ENCODE data around the gene PSTPIP1. TPM values are rescaled to one million over a fixed set of nuclear protein-coding genes. Genes with fewer than 3 reads are reported as not detected.

The PSTPIP1 gene
- total and polyA plus RNA-seq, 2 of the 4 experiments (the other 2 are of a cell fraction), result 0.36 to 1.1 TPM

DNA sequence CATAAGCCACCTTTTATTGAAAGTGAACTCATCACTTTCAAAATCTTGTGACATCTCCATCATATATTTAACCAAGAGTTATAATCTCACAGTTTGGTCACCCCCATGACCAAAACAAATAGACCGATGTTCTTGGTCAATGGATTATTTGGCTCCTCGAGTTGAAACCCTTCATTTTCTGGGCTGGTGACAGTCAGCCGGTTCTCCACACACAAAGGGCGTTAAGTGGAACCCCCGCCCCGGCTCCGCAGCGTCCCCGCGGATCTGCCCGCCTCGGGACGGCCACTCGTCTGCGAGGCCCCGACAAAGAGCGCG is 75.2 kb downstream of the PSTPIP1 start:
- H3K9me1 ChIP-seq (ENCODE audit: insufficient read depth, low read length), result peaks cover 6% of the 10 kb centered on the region
- POLR2A ChIA-PET (ENCODE audit: unreplicated experiment), result no interaction called here
- in situ Hi-C loops (cut with MboI; ENCODE audit: low sequenced_read_pairs) (no loop called here), dilution Hi-C loops (cut with HindIII; ENCODE audit: low sequenced_read_pairs, unreplicated experiment) (no loop called here), intact Hi-C loops (cut with micrococcal nuclease) (no loop called here)
- H3K79me1 ChIP-seq (ENCODE audit: low read depth in 1 of 2, low read length in 2 of 2), result peaks cover 15 to 44% of the 10 kb centered on the region in 2 experiments
- H4K8ac ChIP-seq (ENCODE audit: low read depth in 2 of 2, low read length in 2 of 2), result peak overlapping the region in 1 of 2 experiments; percentile 78; a peak in 3 of 4 replicates
- peak overlapping the region; percentile 81 for H2AK9ac ChIP-seq (replicated peaks; ENCODE audit: low read depth, low read length, poor library complexity)
- no TSS peak for BruUV-seq (replicated peaks)
- peak overlapping the region; percentile 84 for H3K27ac ChIP-seq (ENCODE audit: insufficient read depth, low read length)
- H3K9ac ChIP-seq (ENCODE audit: low read depth, low read length), result peak overlapping the region; percentile 95
- peak overlapping the region; percentile 30 for H3K18ac ChIP-seq (ENCODE audit: low read depth, low read length)
- H2AFZ ChIP-seq (replicated peaks; ENCODE audit: low read length, poor library complexity), result peak overlapping the region; percentile 90
- TF ChIP-seq RFX5 (IDR thresholded peaks at IDR 0.05; ENCODE audit: low read depth, low read length) (no peak), ELK1 (IDR thresholded peaks at IDR 0.05; ENCODE audit: borderline replicate concordance, low read depth, low read length) (no peak), MAZ (IDR thresholded peaks at IDR 0.05; ENCODE audit: borderline replicate concordance, low read depth, low read length) (no peak), CTCF (conservative IDR thresholded peaks at IDR 0.05; ENCODE audit: low read depth, low read length) (no peak), CHD1 (IDR thresholded peaks at IDR 0.05; ENCODE audit: low read depth, low read length) (no peak), RAD21 (IDR thresholded peaks at IDR 0.05; ENCODE audit: low read length) (no peak), RCOR1 (IDR thresholded peaks at IDR 0.05; ENCODE audit: insufficient replicate concordance, low read length) (no peak), POLR2A (IDR thresholded peaks at IDR 0.05; ENCODE audit: low read depth, low read length) (no peak)
- peak overlapping the region; percentile 56 for H2BK5ac ChIP-seq (ENCODE audit: low read depth, low read length, poor library complexity, severe bottlenecking)
- H3K23ac ChIP-seq (ENCODE audit: low read depth, low read length), result peak overlapping the region; percentile 95
- peak overlapping the region; percentile 98 for H3K4me2 ChIP-seq (ENCODE audit: low read depth, low read length)
- peak overlapping the region; percentile 10; the same call in 1 of the 2 replicates for H2AK5ac ChIP-seq (ENCODE audit: low read depth, low read length)
- H3K4me3 ChIP-seq (ENCODE audit: insufficient read depth, low read depth, low read length), result peak overlapping the region; percentile 80
- H3K4me1 ChIP-seq (ENCODE audit: control insufficient read depth, insufficient read depth, low read length), result peaks cover 7% of the 10 kb centered on the region; the same call in 1 of the 2 replicates
- 0 out of 2 replicates have a peak overlapping the region, but pooled peaks have one; percentile 7 for H4K91ac ChIP-seq (ENCODE audit: insufficient read depth, low read depth, low read length)
- no peak overlapping the region for H4K5ac ChIP-seq (ENCODE audit: low read depth, low read length)
- peak overlapping the region; percentile 77 for H3K56ac ChIP-seq (ENCODE audit: extremely low read depth, insufficient read depth, low read length)
- no peak overlapping the region for H2BK15ac ChIP-seq (ENCODE audit: low read depth, low read length)
- peaks cover 36% of the 10 kb centered on the region for H4K20me1 ChIP-seq (ENCODE audit: insufficient read depth, low read length)
- DNase-seq (no peak), ATAC-seq (ENCODE audit: low read depth) (no peak)
- 0 out of 2 replicates have a peak, but pooled peaks cover 2% of the 10 kb centered on the region for H3K36me3 ChIP-seq (ENCODE audit: control insufficient read depth, insufficient read depth, low read length)
- 0% methylated on average over 13 of the region's 18 CpGs; no CpG with 5 or more reads in 1 of the 2 experiments for WGBS, 2 experiments (ENCODE audit: extremely low coverage in 2 of 2, insufficient read length in 1 of 2)
- H2BK120ac ChIP-seq (ENCODE audit: low read depth, low read length), result no peak overlapping the region
- H3K27me3 ChIP-seq (ENCODE audit: control insufficient read depth, insufficient read depth, low read length), result peaks cover 5% of the 10 kb centered on the region; the same call in 1 of the 2 replicates
- no peaks in the 10 kb centered on the region for H3K9me3 ChIP-seq (ENCODE audit: control insufficient read depth, insufficient read depth, low read length)
- CTCF ChIA-PET, result no interaction called here
- H3K14ac ChIP-seq (replicated peaks; ENCODE audit: low read depth, low read length), result peak overlapping the region; percentile 75
- H3K4ac ChIP-seq (ENCODE audit: low read depth, low read length), result no peak overlapping the region; the same call in 1 of the 2 replicates
- no peak overlapping the region for H2BK20ac ChIP-seq (ENCODE audit: low read depth, low read length)
